Stimulated activated CD8-positive, alpha-beta memory T cell treated with anti-CD3 and anti-CD28 coated beads, Interleukin-4, amount 100 ng/mL, for 24 hours (primary cell): ENCODE data around the gene YOD1.

Experiments used
- DNase-seq: peaks from one replicate; pipeline ENCODE4 v3.0.0-alpha.2; 2020; ENCODE audit warnings: low read depth

YOD1 gene

GRCh38 chr1:207072233-207072632 is 21.2 kb upstream of the YOD1 start:
- DNase-seq = no peak

GRCh38 chr1:207071426-207071825 is 20.4 kb upstream of the YOD1 start:
- no peak for DNase-seq

GRCh38 chr1:207070811-207071210 is 19.8 kb upstream of the YOD1 start:
- DNase-seq = no peak

DNA sequence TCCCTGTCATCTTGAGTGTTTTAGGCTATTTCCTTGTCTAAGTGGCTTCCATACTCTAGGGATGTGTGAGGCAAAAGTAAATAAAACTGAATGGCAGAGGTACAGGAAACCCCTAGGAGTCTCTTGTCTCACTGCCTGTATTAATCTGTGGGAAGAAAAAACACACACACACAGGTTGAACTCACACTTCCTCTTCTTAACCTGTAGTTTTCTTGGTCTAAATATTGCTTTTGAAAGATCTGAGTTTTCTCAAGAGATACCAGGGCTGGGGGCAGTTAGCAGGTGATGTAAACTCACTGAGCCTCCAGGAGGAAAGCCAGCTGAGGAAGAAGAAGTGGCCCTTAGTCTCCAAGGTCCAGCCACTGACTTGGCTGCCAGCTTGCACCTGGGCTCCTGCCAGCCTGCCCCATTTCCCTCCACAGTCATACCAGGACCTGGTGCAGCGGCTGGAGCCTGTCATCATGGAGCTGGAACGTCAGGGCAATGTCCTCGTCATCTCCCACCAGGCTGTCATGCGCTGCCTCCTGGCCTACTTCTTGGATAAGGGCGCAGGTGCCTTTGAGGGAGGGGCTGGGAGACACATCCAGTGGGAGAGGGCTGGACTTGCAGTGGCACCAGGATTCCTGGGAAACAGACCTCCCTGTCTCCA is 19.0 kb upstream of the YOD1 start:
- no peak for DNase-seq

- no peak for DNase-seq
Measured at GRCh38 chr1:207069061-207069460, 18.1 kb upstream of the YOD1 start.

DNA sequence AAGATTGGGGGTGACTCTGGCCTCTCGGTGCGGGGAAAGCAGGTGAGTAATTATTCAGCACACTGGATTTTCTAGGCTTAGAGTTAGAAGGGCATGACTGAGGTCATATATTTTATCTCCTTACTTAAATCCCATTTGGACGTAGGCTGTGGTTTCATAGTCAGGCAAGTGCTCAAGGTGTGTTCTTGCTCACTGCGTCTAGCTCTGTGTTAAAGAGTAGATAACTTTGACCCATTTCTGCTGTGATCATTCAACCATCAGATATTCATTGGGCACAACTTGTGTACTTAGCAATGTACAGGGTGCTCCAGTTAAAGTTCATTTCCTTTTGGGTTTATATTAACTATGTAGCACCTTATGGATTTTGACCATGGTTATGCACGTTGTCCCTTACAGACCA is 16.7 kb upstream of the YOD1 start:
- no peak for DNase-seq

GRCh38 chr1:207067185-207067584 is 16.2 kb upstream of the YOD1 start:
- no peak for DNase-seq

DNA sequence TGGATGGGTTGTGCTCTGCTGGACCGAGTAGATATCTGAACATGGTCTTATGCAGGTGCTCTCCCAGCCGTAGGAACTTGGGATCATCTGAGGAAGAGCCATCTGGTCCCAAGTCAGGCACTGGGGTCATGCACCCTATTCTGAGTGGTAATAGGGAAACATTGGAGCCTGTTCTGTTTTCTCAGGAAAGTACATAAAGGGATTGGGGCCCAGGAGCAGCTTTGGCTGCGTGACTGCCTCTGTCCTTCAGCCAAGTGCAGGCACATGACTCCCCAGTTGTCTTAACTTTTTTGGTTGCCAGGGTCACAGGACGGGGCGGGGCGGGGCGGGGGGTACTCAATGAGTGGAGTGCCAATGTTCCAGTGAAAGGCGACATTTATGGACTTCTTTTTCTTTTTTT is 13.6 kb upstream of the YOD1 start:
- DNase-seq = no peak

DNA sequence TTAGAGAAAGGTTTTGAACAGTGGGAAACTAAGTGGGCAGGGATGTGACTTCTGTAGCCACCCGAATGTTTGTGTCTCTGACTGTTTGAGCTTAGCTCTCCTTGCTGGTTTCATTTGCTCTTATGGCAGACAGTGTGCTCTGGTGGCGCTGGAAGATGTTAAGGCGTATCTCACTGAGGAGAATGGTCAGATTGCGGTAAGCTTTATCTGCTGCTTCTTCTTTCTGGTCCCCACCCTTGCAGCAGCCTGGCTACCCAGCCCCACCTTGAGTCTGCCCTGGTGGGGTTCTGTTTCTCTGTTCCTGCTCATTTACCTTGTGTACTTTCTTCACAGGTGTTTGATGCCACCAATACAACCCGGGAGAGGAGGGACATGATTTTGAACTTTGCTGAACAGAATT is 12.0 kb upstream of the YOD1 start:
- DNase-seq = no peak

DNA sequence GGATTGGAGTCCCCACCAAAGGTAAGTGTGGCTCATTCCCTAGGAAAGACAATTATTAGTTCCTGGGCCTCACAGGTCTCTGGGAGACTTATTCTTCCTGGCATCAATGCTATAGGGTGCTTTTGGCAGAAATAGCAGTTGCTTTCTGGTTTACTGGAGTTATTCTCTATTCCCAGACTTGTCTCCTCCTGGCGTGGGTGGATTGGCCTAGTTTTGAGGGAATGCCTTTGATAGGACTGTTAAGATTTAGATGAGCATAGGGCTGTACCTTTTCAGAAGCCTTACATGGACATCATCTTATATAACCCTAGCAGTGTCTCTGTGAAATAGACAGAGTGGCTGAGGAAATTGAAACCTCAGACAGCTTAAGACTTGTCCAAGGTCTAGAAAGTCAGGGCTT is 11.1 kb upstream of the YOD1 start:
- no peak for DNase-seq

DNA sequence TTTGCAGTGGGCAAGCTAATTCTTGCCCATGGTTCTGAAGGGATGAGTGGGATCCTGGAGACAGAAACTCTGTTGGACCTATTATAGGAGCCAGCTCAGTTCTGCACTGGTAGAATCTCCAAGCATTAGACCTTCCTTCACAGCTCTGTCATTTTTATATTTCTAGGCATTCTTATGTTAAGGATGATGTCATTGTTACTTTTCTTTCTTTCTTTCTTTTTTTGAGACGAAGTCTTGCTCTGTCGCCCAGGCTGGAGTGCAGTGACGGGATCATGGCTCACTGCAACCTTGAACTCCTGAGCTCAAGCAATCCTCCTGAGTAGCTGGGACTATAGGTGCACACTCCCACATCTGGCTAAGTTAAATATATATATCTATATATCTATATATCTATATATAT is 9.6 kb upstream of the YOD1 start:
- no peak for DNase-seq

DNA sequence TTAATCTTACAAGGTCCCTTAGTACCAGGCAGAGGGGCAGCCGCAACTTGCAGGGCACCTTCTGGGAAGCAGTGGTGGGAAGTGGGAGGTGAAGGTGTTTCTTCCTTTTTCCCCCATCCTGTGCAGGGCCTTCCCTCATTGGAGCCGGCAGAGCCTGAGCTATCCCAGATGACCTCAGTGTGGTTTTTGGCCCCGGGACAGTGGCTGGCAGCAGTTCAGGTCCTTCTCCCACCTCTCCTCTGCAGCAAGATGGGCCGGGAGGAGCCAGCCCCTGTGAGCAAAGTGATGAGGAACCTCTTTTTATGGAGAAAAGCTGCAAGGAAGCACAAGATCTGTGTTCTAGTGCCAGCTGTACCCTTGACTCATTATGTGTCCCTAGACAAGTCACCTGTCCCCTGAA is 8.9 kb upstream of the YOD1 start:
- no peak for DNase-seq

GRCh38 chr1:207058878-207059867 is 8.2 kb upstream of the YOD1 start:
- no peak for DNase-seq

GRCh38 chr1:207058252-207058651 is 7.2 kb upstream of the YOD1 start:
- no peak for DNase-seq

GRCh38 chr1:207056673-207057072 is 5.7 kb upstream of the YOD1 start:
- no peak for DNase-seq

DNA sequence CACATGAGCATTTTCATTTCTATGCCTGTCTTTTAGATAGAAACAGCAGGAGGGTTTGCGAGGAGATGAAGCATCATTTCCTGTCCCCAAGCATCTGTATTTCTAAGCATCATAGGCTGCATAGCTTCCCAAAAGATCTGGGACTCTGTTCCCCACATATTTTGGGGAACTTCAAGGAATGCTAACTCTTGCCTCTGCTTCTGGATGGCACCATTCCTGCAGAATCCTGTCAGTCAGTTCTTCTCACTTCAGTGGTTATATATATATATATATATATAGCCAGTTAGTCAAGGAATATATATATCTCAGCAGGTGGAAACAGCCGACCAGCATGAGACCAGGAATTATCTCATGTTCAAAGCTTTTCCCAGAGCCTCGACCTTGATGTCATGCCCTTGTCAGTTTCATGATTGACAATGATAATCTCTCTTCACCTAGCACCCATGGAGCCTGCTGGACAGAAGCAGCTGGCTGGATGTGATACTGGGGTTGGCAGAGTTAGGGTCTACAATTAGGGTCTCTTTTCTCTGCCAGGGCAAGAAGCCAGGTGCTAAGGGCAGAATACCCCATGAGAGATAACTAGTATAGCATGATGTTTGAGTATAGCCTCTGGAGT is 4.5 kb upstream of the YOD1 start:
- DNase-seq = no peak

- no peak for DNase-seq
Measured at GRCh38 chr1:207054491-207054890, 3.5 kb upstream of the YOD1 start.

DNA sequence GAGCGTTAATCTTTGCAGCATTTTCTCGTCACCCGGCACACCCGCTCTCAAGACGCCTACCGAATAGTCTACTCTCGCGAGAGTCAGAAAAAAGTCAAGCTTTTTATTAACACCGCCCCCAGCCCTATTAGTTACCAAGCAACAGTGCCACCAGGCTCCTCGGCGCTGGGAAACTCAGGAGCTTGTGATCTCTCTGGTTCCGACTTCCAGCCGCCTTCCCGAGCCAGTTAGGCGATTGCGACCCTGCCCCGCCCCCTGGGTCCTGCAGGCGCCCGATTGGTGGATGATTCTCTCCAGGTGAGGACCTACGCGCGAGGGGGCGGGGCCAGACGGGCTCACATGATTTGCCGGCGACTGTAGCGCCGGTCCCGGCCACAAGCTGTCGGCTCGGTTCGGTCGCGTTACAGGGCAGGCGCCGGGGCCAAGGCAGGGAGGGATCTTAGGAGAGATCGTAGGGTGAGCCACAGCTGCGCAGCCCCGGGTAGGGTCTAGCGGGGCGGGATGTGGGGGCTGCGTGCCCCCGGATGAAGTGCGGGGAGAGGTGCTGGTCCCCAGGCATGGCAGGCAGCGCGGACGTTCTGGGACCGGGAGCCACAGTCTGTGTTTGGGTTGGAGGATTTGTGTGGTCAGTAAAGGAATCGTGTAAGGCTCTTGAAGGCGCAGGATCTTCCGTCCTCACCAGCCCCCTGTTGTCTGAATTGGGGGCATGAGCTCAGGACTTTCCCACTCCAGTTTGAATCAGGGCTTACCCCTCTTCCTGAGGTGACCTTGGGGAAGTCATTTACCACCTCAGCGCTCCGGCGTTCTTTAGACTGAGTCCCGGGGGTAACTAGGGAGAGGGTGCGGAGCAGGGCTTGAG is 2.1 kb upstream of the YOD1 start, which contains the start of gene PFKFB2:
PFKFB2 (plus strand) TSS at position 365 of the 859 bp plus-strand sequence. CDS start 1,443 bp downstream, outside the sequence.
- DNase-seq = peak; percentile 92

DNA sequence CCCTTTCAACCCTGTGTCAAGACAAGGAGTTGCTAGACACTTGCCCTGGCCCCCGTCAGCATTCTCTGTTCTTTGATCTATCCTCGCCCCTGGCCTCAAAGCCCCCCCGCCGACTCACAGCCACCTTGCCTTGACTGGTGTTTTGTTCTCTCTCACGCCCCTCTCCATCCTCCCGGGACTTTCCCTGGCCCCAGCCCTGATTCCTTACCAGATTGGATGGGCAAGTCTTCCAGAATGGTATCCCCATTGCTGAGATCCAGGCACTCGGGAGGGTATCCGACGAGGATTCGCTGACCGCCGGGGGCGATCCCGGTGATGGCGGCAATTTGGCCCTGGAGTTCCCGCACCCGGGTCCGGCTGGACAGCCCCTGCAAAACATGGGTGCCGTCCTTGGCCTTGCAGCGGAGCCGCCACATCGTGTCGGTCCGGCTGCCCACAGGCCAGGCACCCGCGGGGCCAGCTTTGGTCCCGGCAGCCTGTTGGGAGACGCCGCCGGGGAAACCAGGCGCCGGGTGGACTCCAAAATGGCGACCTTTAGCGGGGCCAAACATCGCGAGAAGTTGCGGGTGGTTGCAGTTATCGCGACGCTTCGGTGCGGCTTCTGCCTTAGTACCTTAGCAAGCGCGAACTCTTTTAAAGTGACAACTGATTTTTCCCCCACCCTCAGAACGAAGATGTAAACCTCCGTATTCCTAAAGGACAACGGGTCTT is 373 bp downstream of the YOD1 start:
- peak; percentile 82 for DNase-seq

- peak; percentile 15 for DNase-seq
Measured at GRCh38 chr1:207049974-207050391, 1.0 kb downstream of the YOD1 start.

DNA sequence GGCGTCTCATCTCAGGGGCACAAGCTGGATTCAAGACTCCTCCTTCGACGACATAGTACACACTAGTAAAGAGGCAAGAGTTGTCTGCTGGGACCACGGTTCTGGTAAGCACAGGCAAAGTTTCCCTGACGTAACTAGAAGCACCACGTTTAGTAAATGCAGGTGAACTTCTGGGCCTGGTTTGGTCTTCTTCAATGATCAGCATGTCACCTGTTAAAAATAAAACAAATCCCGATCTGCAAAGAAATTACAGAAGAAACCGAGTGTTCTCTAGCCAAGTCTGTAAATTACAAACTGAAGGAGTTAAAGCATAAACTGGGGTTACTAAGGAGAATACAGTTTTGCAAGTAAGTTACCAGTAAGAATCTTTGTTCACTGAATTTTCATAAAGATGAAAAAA is 1.5 kb downstream of the YOD1 start:
- DNase-seq = no peak
